Astrocyte (in vitro differentiated cells and primary cell): Measurements from ENCODE around the gene COL23A1.

Experiments used
- CTCF ChIP-seq: IDR thresholded peaks from 2 replicates; pipeline ENCODE4 v1.5.1; 2011; ENCODE audit warnings: low read depth, mild to moderate bottlenecking, inconsistent platforms, low read length, moderate library complexity; ENCODE audit not compliant: insufficient read depth
- EZH2 ChIP-seq: IDR thresholded peaks from 2 replicates; pipeline ENCODE4 v1.6.1; 2012; ENCODE audit warnings: mild to moderate bottlenecking, low read length, inconsistent platforms; ENCODE audit not compliant: insufficient read depth

GRCh38 chr5:178380086-178380485, 210.1 kb downstream of the COL23A1 start:
- TF ChIP-seq CTCF (no peak), EZH2 (no peak)
